ENCODE results near the gene SOAT2.
"Not testable (repeated sequence)": the region's sequence is repeated elsewhere in the genome, so short reads cannot be mapped to it uniquely, and the experiment has no call there.

SOAT2 gene

DNA sequence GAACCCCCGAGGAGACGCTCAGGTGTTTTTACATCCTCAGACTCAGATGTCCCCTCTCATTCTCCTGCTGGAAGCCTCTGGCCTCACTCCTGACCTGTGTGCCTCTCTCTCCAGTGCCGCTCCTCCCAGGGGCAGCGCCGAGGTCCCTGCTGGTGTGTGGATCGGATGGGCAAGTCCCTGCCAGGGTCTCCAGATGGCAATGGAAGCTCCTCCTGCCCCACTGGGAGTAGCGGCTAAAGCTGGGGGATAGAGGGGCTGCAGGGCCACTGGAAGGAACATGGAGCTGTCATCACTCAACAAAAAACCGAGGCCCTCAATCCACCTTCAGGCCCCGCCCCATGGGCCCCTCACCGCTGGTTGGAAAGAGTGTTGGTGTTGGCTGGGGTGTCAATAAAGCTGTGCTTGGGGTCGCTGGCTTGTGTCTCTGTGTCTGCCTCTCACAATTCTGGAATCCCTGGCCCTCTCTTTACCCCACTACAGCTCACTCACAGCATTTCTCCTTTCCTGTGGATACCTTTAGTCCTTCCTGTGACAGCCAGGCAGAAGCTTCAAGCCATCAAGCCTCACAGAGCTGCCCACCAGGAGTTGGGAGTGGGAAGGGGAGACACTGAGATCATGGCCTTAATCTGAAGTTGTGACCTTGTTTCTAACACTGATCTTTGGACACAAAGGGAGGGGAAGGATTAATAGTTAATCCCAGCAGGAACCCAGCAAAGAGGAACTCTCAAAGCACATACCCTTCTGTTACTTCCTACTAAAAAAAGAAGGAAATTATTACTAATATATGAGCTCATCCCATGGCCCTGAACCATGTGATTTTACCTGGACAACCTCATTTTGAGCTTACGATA, 1.1 kb upstream of the SOAT2 start:
- DNase-seq (ENCODE audit: low read depth in 2 of 2): no peak

DNA sequence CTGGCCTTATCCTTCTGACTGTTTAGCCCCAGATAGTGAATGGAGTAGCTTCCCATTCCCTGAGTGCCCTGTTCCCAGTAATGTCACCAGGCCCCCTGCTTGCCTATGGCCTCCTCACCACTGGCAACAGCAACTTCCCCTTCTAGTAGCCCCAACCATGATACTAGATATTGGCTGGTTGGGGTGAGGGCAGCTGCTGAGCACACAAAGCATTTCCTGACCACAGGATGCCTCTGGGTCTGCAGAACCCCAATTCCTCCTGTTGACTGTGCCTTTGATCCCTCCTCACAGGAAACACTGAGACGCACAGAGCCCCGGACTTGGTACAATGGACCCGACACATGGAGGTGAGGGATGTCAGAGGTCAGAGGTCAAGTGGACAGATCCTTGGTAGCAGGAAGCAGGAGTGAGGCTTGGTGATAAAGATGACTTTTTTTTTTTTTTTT, 597 bp downstream of the SOAT2 start:
- DNase-seq (ENCODE audit: low read depth in 2 of 2): no peak

DNA sequence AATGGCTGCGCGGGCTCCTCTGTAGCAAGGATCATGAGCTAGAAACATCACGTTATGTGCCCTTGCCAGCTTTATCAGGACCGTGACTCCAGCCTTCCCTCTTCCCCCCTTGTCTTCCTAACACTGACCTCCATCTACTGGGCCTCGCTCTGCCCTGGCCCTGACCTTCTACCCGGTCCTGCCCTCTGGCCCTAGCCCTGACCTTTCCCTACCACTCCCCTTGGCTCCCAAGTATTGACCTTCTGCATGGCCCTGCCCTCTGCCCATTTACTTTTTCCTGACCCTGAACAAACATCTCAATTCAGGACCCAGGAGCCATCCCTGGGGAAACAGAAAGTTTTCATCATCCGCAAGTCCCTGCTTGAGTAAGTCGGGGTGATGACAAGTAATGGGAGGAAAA, 2.0 kb downstream of the SOAT2 start:
- no peak for DNase-seq (ENCODE audit: low read depth in 2 of 2)

DNA sequence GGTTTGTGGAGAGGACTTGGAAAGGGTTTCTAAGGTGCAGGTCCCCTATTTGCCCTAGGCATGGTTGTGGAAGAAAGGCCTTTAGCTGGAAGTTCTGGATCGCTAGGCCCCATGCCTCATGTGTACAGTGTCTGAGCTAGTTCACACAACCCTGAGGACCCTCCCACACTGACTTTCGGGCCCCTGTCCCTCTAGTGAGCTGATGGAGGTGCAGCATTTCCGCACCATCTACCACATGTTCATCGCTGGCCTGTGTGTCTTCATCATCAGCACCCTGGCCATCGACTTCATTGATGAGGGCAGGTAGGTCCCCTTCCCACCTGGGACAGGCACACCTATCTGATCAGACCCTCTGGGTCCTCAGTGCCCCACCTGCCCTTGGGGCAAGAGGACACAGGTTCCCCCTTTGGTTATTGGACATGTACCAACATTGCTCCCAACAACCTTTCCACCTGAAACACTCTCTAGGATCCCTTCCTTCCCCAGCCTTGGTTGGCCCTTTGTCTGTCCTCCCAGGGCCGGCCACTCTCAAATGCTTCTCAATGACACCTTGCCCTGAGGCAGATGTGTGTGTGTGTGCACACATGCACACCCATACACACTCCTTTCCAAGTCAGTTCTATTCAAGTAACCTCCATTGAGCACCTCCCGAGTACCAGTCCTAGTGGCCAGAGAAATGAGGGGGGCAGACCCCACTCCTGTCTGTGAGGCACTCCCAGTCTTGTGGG, 2.6 kb downstream of the SOAT2 start:
- no peak for DNase-seq (ENCODE audit: low read depth in 2 of 2)

DNA sequence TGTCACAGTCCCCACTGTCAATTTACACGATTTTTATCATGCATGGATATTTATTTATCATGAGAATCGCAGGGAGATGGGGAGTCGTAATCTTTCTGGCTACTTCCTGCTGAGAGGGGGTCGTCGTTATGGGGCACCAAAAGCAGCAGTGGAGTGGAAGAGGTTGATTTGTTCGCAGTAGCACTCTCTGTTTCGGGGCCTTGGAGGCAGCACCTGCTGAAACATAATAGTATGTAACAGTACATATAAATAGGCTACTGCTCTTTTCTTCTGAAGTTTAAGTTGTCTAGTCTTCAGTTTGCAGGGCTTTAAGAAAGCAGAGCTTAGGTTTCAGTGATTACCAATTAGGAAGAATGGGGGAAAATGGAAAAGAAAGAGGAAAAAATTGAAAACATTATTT, 3.8 kb downstream of the SOAT2 start:
- DNase-seq (ENCODE audit: low read depth in 2 of 2): no peak

DNA sequence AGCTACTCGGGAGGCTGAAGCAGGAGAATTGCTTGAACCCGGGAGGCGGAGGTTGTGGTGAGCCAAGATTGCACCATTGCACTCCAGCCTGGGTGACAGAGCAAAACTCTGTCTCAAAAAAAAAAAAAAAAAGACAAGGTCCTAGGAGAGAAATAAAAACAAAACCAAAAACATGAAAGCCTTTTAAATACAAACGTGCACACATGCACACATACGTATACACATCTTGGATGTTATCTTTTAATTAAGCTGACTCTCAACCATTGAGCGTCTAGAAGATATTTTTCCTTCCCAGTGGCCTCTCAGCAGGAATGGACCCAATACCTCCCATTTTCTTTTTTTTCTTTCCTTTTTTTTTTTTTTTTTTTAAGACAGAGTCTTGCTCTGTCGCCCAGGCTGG, 9.1 kb downstream of the SOAT2 start:
- DNase-seq (ENCODE audit: low read depth in 2 of 2): not testable (repeated sequence)

DNA sequence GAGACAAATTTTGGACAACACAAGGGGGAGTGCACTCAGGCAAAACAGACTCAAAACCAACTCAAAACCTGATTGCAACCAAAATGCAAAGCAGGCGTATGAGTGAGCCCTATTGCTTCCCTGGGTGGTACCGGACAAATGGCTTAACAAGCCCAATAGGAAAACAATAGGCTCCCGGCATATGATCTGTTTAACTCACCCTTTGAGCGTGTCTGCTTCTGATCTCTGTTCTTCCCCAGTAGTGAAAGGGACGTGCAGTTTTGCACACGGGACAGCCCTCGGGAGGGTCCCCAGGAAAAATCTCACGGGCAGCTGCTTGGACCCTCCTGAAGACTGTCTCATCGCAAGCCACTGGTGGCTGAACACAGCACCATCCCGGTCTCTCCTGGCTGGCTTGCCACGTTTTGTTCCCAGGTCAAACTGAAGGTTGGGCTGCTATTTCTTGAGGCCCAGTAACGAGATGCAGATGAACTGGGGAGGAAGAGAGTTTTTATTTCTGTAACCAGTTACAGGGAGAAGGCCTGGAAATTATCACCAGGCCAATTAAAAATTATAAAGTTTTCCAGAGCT, 9.9 kb downstream of the SOAT2 start:
- DNase-seq (ENCODE audit: low read depth in 2 of 2): no peak

DNA sequence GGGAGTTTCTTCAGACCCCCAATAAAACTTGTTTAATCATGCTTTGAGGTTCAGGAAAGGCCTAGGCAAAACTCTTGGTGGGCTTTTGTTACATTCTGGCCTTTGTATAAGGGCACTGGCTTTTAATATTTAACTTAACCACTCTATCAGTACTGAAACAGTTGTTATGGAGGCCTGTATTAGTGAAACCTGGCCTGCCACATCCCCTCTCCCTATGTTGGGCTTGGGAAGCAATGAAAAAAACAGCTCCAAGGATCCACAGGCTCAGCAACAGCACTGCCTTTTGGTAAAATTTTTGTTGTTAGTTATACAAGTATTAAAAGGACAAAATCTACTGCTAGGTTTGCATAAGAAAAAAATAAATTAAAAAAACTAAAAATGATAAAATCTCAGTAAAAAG, 10.7 kb downstream of the SOAT2 start:
- DNase-seq (ENCODE audit: low read depth in 2 of 2): no peak

DNA sequence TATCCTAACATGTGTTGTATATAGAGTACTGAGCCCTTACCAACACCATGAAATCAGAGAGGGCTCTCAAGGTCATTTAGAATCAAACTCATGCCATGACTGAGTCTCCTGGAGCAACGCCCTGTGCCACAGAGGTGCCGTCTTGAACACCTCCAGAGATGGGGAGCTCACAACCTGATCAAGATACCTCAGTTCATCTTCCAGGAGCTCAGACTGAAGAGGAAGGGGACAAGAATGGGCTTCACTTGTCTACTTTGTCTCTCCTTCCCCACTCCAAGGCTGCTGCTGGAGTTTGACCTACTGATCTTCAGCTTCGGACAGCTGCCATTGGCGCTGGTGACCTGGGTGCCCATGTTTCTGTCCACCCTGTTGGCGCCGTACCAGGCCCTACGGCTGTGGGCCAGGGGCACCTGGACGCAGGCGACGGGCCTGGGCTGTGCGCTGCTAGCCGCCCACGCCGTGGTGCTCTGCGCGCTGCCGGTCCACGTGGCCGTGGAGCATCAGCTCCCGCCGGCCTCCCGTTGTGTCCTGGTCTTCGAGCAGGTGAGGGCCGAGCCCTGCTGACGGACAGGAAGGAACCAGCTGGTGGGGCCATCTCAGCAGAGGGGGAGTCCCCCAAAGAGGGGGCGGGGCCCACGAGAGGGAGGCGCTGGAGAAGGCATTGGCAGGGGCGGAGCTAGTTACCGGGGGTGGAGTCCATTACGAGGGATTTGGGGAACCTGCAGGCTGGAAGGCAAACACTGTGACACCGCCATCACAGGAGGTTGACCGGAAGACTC, 12.0 kb downstream of the SOAT2 start:
- no peak for DNase-seq (ENCODE audit: low read depth in 2 of 2)

DNA sequence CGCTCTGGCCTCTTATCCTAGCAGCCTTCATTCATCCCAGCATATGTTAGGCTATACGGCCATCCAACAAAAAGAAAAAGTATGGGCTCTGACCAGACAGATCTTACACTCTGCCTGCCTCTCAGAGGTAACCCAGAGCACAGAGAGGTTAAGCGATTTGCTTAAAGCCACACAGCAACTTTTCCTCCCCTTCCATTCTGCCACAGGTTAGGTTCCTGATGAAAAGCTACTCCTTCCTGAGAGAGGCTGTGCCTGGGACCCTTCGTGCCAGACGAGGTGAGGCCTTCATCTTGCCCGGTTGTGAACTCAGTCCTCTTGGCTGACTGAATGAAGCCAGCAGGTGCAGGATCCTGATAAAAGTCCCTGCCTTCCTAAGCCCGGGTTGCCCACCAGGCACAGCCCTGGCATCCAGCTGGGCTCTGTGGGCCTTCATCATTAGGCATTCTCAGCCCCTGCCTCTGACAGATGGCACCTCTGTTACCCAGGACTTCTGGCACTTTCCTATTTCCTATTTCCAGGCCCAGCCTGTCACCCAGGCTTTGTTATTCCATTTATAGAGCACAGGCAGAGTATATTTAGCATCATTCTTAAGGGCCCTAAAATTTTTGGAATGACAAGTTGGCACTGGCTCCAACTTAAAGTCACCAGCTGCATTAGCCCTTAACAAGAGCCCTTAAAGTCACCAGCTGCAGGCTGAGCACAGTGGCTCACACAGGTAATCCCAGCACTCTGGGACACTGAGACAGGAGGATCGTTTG, 12.8 kb downstream of the SOAT2 start:
- DNase-seq (ENCODE audit: low read depth in 2 of 2): no peak

DNA sequence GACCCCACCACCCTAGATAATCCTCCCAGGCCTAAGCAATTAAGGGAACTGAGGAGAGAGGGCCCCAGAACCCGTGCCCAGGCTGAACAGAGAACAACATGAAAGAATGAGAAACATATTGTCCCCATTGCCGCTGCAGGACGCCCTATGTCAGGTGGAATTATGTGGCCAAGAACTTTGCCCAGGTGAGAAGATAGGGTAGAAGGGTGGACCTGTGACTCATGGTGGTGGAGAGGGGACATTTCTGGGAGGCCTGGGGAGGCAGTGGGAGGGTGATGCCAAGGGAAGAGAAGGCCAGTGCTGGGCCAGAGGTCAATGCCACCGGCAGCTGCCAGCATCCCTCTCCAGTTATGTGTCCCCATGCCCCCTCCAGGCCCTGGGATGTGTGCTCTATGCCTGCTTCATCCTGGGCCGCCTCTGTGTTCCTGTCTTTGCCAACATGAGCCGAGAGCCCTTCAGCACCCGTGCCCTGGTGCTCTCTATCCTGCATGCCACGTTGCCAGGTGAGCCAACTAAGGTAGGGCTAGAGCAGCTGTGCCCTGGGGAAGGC, 15.5 kb downstream of the SOAT2 start:
- no peak for DNase-seq (ENCODE audit: low read depth in 2 of 2)

DNA sequence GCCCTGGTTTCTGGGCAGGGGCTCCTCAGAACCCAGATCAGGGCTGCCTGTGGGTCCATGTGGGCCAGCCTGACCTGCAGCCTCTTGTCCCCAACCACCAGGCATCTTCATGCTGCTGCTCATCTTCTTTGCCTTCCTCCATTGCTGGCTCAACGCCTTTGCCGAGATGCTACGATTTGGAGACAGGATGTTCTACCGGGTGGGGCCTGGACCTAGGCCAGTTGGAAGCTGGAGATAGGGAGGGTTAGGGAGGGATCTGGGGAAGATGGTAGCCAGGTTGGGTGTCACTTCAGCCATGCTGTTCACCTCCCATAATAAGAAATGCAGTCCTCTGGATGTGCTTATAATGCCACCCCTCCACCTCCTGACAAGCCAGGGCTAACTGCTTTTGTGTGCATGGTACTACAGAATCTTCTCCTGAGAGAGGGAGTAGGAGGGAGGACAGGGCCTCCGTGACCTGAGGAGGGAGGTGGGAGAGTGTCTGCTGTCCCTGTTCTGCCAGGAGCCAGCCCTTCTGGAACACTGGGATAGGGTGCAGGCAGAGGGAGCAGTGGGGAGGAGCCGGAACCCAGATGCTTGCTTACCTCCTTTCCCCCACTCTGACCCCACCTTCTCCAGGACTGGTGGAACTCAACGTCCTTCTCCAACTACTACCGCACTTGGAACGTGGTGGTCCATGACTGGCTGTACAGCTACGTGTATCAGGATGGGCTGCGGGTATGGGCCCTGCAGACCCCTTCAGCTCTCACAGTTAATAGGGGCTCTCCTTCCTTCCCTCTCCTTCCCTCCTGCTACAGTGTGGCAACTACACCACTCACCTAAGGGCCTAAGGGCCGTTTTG, 17.6 kb downstream of the SOAT2 start:
- DNase-seq (ENCODE audit: low read depth in 2 of 2): no peak

DNA sequence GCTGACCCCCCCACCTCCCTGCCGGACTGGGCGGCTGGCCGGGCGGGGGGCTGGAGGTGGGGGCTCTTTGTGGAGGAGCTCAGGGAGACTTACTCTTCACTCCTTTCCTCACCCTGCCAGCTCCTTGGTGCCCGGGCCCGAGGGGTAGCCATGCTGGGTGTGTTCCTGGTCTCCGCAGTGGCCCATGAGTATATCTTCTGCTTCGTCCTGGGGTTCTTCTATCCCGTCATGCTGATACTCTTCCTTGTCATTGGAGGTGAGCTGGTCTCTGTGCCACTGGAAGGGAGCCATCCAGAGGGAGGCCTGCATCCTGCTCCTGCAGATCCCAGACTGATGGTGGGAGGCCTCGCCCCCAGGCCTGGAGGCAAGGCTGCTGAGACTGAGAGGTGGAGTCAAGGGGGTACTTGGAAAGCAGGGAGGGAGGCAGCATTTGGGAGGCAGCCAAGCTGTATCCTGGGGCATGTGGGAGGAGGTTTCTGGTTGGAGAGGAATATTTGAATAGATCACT, 19.7 kb downstream of the SOAT2 start:
- no peak for DNase-seq (ENCODE audit: low read depth in 2 of 2)

DNA sequence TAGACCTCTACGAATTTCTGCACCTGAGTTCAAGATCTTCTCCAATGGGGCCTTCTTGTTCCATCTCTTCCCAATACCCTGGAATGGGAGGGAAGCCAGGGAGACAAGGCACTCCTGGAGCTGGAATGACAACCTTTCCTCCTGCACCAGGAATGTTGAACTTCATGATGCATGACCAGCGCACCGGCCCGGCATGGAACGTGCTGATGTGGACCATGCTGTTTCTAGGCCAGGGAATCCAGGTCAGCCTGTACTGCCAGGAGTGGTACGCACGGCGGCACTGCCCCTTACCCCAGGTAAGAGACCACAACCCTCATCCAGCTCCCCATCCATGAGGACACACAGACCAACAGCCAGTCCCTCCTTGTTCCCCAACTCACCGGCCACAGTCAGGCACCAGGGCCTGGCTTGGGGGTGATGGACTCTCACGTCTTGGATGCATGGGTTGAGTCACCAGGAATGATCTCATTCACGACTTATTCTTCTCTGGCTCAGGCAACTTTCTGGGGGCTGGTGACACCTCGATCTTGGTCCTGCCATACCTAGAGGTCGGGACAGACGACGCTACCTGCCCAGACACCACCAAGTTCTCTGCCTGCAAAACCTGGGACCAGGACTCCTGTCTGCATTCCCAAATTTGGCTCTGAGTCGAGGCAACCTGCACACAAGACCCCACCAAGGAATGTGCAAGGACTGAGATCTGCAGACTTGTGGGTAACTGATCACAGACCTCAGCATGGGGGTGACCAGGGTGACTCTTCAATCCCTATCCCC, 20.5 kb downstream of the SOAT2 start:
- DNase-seq (ENCODE audit: low read depth in 2 of 2): no peak

DNA sequence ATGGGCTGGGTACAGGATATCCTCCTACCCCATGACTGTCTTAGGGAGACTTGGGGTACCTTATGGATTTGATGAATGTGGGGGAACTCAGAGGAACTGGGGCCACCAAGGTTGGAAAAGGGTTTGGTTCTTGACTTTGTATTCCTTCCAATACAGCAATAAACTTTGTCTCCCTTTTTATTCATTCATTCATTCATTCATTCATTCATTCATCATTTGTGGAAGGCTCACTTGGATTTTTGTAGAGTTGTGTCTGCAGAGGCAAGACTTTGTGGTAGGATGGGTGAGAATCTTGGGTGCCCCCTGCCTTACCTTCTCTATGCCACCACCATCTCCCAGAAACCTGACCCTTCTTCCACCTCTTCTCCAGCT, 21.1 kb downstream of the SOAT2 start:
- no peak for DNase-seq (ENCODE audit: low read depth in 2 of 2)

DNA sequence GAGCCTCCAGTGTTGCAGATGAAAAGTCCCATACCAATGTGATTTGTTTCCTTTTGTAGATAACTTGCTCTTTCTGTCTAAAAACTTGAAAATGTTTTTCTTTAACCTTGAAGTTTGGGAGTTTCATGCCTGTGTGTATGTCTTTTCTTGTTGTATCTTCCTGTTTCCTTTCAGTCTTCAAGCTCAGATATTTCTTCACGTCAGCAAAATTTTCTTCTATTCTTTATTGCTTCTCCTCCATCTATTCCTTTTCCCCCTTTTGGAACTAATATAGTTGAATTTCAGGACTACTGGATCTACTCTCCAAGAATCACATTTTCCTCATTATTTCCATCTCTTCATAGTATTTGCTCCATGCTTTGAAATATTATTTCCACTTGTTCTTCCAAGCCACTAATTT, 23.9 kb downstream of the SOAT2 start:
- no peak for DNase-seq (ENCODE audit: low read depth in 2 of 2)

DNA sequence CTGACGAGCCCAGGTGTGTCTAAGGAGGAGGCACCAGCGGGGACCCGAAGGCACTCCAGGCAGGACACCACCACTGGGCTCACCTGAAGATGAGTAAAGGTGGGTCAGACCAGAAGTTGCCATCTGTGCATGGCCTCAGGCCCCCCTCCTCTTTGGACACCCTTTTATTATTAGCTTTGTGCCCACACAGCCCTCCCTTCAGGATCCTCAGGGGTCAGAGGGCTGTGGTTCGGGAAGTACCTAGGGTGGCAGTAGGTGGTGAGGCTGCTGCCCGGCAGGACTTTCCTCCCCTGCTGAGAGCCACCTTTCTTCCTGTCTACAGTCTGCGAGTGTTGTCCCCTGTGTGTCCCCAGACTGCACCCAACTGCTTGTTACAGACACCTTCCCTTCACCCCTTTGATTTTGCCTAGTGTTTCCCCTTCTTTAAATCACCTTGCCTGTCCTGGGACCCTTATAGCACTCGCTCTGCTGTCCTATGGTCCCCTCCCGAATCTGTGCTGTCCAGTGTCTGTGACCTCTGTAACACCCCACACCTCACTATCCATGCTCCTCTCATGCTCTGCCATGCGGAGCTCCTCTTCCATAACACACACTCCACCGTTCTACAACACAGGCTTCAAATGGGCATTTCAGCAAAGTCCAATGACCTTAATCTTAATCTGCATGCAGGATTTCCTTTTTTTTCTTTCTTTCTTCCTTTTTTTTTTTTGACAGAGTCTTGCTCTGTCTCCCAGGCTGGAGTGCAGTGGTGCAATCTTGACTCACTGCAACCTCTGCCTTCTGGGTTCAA, 25.7 kb downstream of the SOAT2 start:
- DNase-seq (ENCODE audit: low read depth in 2 of 2): no peak

DNA sequence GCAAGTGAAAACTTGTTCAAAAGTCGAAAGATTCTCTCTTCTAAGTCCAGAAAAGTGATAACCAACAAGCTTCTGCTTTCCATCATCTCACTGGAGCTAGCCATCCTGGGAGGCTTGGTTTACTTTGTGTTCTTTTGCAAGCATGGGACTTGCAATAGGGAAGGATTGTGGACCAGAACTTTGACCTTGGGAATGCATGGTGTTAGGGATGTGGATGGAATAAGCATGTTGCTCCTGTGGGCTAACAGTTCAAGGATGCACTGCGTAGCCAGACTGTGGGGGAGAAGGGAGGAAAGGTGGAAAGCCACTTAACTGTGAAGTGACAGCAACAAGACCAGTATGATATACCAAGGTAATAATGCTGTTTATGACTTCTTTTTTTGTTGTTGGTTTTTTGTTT, 28.6 kb downstream of the SOAT2 start:
- no peak for DNase-seq (ENCODE audit: low read depth in 2 of 2)
